Femur (tissue), 1 donor: ENCODE measurements around the gene TNIK.

Experiments
- DNase-seq: peaks from one replicate; pipeline ENCODE4 v3.0.0-alpha.2; 2017

Gene TNIK

DNA sequence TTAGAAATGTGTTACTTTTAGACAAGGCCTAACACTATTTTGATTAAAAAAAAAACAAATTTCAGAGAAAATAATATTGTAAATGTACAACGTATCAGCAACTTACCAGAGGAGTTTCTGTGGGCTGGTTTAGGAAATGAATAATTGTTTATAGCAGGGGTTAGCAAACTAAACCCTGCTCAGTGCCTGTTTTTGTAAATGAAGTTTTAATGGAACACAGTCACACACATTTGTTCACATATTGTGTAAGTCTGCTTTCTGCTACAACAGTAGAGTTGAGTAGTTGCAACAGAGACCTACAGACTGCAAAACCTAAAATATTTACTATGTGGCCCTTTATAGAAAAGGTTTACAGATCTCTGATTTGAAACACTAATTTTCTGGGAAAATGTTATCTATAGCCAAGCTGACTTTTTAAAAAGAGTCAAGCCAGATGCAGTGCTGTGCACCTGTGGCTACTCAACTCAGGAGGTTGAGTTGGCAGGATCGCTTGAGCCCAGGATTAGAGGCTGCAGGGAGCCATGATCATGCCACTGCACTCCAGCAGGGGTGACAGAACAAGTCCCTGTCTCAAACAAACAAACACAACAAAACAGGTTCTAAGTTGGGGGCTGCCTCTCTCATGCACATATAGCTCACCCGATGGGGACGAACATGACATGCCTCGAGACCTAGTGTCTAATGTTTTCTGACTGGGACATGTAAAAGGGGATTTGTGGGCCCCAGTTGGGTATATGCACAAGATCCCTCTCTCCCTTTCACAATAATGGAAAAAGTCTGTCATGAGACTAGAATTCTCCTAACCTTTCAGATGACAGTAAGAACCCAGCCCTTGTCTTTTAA is 182.5 kb downstream of the TNIK start:
- no peak for DNase-seq

DNA sequence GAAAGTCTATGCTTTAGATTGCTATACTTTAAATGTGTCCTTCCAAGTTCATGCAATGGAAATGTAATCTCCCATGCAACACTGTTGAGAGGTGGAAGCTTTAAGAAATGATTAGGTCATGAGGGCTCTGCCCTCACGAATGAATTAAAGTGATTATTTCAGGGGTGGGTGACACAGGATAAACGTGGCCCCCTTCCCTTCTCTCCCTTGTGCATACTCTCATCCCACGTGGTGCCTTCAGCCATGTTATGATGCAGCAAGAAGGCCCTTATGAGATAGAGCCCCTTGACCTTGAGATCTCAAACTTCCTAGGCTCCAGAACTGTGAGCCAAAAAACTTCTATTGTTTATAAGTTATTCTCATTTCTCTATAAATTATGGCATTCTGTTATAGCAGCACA is 183.3 kb downstream of the TNIK start:
- DNase-seq, result no peak

DNA sequence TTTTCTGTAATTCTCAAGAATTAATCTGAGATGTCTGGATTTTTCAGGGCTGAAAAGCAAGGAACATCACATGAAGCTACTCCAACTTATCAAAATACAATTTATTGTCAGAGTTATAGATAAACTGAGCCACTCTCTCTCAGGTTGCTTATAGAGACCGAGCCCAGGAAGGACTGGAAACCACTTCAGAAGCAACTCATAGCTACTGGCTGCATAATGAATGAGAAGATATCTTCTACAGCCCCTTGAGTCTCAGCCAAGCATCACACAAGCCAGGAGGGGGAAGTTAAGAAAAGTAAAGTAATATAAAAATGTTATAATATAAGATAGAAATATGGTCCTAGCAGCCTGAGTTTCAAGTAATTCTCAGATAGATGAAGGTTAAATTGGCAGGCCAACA is 186.0 kb downstream of the TNIK start:
- no peak for DNase-seq

DNA sequence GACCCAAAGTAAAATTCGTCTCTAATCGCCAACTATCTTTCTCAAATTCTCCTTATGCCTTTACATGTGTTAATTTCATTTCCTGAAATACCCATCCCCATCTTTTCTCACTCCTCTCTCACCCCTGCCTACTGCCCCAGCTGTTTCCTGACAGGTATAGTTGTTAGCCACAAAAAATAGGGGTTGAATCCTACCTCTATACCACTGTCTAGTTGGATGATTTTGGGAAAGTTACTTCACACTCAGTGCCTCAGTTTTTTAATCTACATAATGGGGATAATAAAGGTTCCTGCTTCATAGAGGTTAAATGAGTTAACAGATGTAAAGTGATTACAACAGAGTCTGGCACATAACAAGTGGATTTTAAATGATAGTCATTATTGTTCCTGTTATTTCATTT is 189.7 kb downstream of the TNIK start:
- DNase-seq, result no peak

DNA sequence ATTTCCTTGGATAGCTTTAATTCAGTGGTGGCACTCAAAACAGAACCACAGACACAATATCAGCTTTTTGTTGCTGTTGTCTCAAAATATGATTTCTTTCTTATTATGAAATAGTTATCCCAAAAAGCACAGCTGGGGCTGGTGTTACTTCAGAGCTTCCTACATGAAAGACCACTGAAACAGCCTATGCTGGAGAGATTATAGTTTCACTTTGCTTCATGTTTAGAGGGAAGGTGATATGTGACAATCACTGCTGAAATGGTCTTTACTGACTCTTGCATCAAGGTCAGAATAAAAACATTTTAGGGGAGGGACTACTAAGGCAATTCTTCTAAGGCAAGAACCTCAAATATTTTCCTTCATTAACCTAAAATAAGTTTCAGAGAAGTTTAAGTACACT is 190.7 kb downstream of the TNIK start:
- no peak for DNase-seq

DNA sequence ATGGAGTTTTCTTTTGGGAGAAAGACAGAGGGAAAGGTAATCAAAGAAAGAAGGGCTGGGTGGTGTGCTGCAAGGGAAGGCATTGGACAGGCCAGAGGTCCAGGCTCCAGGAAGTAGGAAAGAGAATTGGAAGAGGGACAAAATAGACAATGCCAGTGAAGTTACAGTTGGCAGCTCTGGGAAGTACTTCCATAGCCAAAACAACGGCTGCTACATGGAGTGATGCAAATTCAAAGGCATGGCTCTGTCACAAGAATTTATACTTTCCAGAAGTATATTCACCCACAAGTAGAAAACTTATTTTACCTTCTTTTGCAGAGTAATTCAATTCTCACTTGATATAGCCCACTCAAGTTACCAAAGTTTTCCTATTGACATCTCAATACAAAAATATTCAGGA is 191.5 kb downstream of the TNIK start:
- no peak for DNase-seq

DNA sequence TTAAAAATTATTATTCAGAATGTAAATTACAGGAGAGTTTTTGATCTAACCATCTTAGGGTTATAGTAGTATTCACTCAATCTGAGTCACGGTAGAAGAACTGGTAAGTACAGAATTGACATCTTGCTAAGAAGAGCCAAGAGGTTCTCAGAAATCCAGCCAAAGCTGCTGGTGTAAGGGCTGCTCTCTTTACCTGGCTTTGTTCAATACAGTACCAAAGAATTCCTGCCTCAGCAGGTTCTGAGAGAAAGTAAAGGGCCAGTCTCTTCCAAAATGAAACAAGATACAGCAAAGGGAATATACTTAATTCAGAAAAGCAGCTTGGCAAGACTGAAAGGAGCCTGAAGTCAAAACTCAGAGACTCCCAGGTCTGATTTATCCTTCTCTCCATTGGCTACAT is 193.1 kb downstream of the TNIK start:
- no peak for DNase-seq

DNA sequence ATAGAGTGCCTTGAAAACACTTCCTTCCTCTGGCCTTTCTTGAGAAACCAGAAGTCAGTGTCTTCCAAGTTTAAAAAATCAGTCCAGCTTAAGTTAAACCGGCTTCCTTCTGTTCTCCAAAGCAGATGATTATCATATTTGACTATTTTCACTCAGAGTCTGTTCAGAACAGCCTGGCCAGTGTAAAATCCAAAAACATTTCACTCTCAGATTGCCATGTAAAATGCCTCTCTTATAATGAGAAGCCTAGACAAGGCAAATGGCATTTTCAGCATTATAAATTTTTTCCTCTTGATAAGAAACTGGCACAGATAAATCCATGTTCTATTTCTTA is 193.5 kb downstream of the TNIK start:
- no peak for DNase-seq

DNA sequence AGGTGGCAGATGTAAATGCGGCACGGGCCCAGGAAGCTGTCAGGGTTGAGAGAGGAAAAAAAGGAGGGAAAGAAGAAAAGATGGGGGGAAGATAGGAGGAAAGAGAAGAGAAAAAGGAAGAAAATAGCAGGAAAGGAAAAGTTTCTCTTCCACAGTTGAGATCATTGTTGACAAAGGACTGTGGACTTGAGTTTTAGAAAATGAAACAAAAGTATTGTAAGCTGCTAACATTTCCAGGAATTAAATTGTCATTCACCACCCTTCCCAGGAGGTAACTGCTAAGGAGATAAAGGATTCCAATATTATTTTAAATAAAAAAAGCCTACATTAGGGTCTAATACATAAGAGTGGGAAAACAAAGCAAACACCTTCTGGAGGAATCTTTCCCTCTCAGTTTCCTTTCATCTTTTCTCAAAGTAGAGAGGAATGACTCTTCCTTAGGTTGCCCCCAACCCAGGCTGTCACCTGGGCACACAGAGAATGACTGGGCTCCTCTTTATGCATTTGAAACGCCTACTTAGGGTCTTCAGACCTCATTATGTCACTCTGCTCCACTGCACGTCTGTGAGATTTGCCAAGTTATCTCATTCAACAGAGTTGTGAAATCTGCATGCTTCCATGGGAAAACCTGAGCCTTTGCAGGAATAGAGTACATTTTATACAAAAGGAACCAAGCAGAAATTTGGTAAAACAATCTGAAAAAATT is 194.0 kb downstream of the TNIK start:
- DNase-seq, result no peak

DNA sequence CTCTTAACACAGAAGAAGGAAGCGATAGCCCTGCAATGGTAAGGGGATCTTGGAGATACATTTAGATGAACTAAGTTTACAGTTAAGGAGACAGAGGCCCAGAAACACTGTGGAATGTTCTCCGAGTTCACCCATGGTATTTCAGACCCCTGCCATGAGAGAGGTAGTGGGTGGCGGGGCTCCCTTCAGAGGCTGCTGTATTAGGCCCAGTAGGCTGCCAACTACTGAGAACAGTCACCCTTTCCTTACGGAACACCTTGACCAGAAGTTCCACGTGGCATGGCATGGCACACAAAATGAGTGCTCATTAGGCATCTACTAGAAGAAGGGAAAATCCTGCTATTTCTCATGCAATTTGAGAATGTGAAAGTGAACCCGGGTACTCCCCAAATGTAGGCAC is 195.4 kb downstream of the TNIK start:
- DNase-seq, result no peak

DNA sequence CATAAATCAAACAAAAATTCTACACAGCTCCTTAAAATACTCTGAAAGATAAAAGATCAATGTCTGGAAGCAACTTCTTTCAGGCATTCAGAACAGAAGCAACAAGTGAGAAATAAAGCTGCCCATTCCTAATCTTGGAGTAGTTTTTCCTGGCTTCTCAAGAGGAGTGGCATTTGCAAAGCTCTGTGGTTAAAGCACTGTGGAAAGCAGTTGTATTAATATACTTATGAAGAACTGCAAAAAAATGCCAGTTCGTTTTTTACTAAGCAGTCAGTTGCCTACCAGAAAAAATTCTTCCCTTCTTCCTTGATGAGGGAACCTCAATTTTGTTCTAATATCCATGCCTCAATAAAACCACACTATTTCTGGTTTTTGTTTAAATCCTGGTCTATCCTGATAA is 197.8 kb downstream of the TNIK start:
- no peak for DNase-seq

DNA sequence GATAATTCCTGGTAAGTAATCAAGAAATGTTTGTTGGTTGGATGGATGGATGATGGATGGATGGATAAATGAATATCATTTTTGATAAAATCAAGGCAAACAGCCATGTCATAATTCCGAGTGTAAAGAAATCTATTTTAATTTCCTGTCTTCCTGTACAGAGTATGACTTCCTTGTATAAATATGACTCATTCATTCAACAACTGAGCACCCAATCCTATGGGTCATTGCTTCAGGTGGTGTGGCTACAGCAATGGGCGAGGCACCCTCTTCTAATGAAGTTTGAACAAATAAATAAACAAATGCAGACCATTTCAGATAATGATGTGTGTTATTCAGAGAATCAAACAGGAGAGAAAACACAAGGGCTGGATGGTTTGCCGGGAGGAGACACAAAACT is 198.7 kb downstream of the TNIK start:
- no peak for DNase-seq

DNA sequence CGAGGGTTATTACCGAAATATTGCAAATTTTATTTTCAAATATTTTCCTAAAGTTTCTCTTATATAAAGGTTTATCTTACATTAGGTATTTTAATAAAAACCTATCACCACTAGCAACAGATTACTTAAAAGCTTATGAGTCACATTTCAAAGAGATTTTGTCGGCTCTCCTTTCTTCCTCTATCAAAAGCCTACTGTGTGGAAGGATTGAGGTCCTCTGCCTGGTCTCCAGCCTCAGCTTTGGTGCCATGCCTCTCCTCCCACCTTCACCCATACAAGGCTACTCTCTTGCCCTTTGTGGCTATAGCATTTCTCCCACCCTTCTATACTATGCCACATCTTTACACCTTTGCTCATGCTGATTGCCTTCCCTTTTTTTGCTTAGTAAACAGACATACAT is 199.3 kb downstream of the TNIK start:
- DNase-seq, result no peak

DNA sequence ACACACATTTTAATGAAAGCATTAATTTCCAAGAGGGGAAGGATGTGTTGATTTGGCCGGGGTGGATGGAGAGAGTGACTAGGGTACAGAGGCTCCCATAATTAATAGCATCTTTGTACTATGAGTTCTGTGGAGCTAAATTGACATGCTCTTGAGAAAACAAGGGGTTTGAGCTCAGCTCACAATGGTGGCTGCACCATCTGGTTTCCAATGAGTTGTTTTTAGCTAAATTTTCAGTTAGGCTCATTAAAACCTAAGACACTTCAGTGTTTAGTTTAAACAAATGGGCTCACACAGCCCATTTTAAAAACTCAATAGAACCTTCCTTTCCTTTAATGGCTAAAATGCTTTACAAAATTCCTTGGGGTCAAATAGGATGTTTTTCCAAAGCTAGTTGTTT is 199.7 kb downstream of the TNIK start:
- DNase-seq, result no peak

DNA sequence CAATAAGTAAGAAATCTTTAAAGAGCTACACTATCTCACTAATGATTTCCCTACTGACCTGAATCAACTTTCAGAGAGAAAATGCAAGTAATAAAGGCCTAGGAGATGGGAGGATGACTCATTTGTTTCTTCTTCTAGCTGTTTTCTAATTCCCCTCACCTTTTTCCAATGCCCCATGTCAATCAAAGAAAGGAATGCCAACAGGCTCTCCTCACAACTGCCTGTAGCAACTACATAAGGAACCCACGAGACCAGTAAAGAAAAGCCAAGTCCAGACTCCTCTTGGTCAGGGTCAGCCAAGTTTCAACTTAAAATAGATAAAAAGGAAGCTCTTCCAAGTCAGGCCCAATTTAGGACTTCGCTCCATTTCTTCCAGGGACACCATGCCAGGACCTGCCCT is 201.9 kb downstream of the TNIK start:
- DNase-seq, result no peak

DNA sequence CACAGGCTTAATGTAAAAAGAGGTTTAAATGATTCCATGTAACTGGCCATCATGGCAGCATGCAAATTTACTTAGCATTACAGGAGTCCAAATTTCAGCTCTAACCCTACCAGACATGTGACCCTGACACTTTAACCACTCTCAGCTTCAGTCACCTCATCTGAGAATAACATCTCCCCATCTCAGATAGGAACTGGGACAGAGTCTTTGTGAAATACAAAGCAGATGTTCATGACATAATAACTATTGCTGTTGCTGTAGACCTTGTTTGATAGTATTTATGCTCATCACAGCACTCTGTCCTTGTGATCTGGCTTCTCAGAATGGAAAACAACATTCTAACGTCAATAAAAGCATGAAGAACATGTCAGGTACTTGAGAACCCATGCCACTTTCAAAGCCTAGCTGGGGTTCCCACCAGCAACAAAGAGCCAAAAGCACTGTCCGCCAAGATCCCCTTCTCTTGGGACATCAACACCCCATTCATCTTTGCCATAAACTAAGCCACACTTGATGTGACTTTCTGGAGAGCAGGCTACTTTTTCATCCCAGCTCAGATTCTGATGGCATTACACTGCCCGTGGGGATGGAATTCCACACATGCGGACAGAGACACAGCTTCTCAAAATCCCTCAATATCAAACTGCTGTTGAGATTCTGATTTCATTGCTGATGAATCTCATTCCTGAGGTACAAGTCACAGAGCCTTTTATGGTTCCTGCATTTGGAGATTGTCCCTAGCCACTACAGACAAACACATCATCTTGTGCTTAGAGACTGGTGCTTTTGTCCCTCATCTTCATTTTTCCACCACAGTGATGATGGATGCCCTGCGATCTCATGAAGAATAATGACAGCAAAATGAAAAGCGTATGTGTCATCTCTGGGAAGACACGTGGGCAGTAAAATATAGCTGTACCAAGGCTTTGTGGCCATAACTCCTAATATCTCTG is 202.7 kb downstream of the TNIK start:
- no peak for DNase-seq

DNA sequence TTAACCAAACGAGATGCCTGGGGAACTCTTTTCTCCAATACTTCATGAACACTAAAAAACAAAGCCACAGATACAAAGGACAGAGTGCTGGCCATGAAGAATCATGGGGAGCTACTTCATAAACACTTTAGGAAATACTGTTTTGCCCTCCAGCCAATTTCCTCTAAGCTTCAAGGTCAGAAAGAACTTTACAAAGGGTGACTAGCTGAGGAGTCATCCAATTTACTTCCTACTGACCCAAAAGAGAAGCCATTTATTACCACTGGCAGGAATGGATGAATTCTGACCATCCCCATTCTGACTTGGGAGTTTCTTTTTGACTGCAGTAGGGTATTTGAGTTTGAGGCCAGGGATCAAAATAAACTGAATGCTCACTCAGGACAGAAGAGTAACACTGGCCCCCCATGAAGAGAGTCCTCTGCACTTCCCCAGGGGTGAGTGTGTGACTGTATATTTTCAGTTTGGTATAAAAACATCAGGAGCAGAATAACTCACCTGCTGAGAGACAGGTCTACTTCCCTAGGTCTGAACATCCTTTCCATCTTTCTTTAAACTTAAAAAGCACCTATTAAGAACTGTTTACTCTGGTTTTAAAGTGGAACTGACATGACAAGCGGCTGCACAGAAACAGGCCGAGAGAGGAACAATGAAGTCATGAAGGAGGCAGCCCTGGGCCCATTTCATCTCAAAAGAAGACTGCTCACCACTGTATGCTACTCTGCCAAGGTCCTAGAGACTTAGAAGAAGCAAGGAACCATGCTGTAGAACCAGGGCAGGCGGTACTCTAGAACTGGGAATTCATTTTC is 203.6 kb downstream of the TNIK start:
- DNase-seq, result no peak

DNA sequence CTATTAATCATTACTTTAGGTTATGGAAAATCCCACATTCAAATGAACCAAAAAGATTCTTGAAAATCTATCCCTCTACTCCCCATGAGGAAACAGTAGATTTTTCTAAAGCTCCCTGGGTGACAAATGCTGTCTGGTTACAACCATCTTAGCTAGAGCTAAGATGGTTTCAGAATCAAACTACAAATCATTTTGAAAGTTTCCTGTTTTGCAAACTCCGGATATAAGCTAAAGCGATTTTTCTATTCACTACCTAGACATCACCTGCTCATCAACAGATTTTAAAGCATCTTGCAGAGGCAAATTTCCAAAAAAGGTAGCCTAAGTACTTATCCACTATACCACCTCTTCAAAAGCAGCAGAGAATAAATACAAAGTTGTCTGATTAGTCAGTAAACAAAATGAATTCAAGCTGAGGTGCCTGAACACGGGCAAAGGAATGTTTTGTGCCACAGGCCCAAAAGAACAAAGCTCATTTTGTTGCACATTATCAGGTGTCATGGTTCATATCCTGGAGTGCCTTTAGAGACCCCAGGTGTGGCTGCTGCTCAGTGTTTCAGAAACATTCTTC is 204.9 kb downstream of the TNIK start:
- no peak for DNase-seq

DNA sequence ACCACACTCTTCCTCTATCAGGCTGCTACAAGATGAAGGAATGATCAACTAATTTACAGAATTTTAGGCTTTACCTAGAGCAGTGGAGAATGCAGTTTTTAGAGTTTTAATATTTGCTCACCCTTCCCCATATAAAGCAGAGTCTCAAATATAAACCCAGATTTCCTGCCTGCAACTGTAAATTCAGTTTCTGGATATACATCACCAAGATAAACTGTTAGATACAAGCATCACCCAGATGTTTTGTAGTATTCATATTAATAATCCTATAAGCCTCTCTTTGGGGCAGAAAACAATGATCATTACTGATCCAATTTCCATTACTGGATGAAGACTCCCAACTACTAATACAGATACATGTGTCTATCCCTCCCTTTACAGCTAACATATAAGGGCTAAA is 205.9 kb downstream of the TNIK start:
- DNase-seq, result no peak

DNA sequence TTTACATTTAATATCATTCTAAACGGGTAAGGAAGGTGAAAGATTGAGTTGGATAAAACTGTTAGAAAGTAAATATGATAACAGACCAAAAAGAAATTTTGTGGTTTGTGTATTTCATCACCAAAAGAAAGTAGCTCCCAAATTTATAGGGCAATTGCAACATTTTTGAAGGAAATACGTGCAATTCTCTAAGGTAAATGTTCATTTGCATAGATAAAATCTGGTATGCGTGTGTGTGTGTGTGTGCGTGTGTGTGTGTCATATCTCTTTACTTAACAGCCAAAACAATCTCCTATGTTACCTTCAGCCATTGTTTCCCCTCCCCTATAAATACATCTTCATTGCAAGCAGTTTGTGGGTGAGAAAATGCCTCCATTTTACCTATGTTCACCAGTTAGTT is 208.4 kb downstream of the TNIK start:
- DNase-seq, result no peak

DNA sequence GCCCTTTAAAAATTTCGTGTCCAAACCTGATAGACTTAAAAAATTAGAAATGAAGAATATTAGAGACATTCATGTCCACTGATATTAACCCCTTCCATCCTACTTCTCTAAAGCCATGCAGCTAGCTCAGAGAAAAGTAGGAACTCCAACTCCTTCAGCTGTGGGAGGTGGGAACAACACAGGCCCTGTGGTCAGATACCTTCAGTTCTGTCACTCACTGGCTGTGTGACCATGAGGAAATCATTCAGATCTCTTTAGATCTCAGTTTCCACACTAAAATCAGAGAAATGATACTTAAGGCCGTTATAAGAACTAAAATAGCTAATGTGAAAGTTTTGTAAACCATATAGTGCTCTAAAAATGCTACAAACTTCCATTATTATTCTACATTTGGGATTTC is 209.8 kb downstream of the TNIK start:
- DNase-seq, result no peak

DNA sequence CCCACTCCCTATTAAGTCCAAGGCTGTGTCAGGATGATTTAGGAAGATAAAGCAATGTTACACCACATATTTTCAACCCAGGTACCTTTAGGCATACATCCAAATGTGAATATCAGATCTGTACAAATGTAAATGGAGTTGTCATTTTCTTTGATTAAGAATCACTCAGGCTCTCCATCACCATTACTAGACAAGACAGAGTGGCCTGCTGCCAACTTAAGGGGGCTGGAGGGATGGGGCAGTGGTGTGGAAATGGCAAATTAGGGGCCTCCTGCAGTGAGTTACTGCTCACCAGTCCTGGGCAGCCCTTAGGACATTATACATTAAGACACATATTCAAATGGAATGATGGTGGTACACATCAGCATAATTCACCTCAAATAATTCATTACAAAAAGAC is 211.0 kb downstream of the TNIK start:
- DNase-seq, result no peak
